GM10248 (cell line): Measurements from ENCODE around the gene FADS6.

ENCODE experiments used
- CTCF ChIA-PET: fragments of 300-600 bp; sonication (Branson Sonifier 250); formaldehyde crosslinking; extraction: SDS; loops from one replicate; lab custom pipeline; 2021; ENCODE audit warnings: antibody characterized with exemption; lab: Yijun Ruan, JAX
- POLR2A ChIA-PET: fragments of 350-650 bp; sonication (Branson Sonifier 250); formaldehyde crosslinking; extraction: SDS; loops from one replicate; lab custom pipeline; 2020; ENCODE audit warnings: antibody characterized with exemption; lab: Yijun Ruan, JAX
- DNase-seq: peaks from one replicate; pipeline ENCODE4 v3.0.0; 2012; ENCODE audit errors: extremely low spot score
- CTCF ChIP-seq: IDR thresholded peaks from 2 replicates; pipeline ENCODE4 v1.5.1; 2012; ENCODE audit warnings: mild to moderate bottlenecking, low read depth; ENCODE audit errors: extremely low read depth, missing control alignments, control extremely low read depth

FADS6 gene

GRCh38 chr17:74892013-74892841 lies 1.2 kb downstream of the FADS6 start:
- POLR2A ChIA-PET, result no interaction called here
- no peak for DNase-seq
- TF ChIP-seq CTCF, result no peak
- CTCF ChIA-PET, result no interaction called here

DNA sequence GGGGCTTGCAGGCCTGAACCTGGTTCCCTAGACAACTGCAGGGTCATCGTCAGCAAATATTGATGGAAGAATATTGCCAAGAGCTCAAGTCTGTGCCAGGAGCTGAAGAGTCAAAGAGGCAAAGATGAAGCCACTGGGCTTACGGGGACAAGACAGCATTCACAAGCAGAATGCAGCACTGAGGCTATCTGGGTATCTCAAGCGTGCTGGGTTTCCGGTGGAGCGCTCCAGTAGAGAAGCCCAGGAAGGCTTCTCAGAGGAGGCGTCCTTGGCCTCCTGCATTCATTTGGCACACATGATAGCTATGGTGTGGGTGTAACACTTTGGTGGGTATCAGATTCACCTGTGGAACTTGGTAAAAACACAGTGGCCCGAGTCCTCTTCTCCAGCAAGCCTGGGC lies 2.9 kb downstream of the FADS6 start:
- ChIA-PET CTCF (interaction anchor here (0.8 kb wide), 1 partner anchor 15 kb away, joined by 3 read pairs; no protein-coding TSS in a partner anchor), POLR2A (interaction anchor here (1.0 kb wide), 1 partner anchor 17 kb away, joined by 3 read pairs; no protein-coding TSS in a partner anchor)
- no peak for DNase-seq
- no peak for TF ChIP-seq CTCF

GRCh38 chr17:74888469-74888868 lies 5.0 kb downstream of the FADS6 start:
- CTCF ChIA-PET, result interaction anchor here (1.4 kb wide), 2 partner anchors 69 to 97 kb away, joined by 3 to 4 read pairs; no protein-coding TSS in a partner anchor
- TF ChIP-seq CTCF, result no peak
- POLR2A ChIA-PET, result no interaction called here
- DNase-seq, result no peak

- CTCF ChIA-PET, result interaction anchor here (11.7 kb wide), 1 partner anchor 20 kb away, joined by 107 read pairs; no protein-coding TSS in a partner anchor
- no peak for TF ChIP-seq CTCF
- DNase-seq, result no peak
- POLR2A ChIA-PET, result no interaction called here
Measured at GRCh38 chr17:74883241-74883745, 10.1 kb downstream of the FADS6 start.

DNA sequence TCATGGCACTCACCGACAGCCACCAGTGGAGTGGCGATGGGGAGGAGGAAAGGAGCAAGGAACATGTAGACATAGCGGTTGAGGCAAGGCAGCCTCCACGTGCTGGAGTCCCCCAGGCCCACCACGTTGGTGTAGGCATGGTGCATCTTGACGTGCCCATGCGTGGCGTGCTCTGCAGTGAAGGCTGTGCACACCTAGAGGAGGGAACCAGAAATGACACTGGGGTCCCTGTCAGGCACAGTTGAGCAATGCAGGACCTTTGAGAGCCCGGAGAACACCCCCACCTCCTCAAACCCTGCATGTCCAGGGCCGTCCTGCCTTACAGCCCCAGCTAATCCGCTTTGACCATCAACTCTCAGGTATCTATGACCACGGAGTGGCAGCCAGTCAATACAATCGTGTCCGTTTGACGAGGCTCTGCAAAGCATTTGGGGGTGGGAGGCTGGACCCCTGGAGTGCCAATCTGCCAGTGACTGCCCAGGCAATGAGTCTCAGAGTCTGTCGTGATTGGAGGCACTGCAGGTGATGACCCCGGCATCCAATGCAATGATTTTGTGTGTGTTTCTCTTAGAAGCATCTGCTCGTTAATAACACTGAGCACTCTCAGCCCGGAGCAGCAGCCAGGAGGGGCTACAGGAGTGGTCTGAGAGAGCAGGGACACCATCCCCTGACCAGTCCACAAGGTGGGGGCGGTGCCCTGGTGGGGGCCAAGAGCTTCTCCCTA lies 10.8 kb downstream of the FADS6 start:
- POLR2A ChIA-PET, result no interaction called here
- no peak for TF ChIP-seq CTCF
- no peak for DNase-seq
- CTCF ChIA-PET, result interaction anchor here (1.7 to 11.7 kb wide), 2 partner anchors 19 to 78 kb away, joined by 3 to 107 read pairs; no protein-coding TSS in a partner anchor

GRCh38 chr17:74881073-74881472 lies 12.4 kb downstream of the FADS6 start:
- ChIA-PET CTCF (interaction anchor here (1.7 to 11.7 kb wide), 2 partner anchors 18 to 79 kb away, joined by 3 to 107 read pairs; no protein-coding TSS in a partner anchor), POLR2A (no interaction called here)
- DNase-seq, result no peak
- no peak for TF ChIP-seq CTCF
